OCI-LY3 (cell line): ENCODE measurements around the gene RRM2.

ENCODE experiments used
- CTCF ChIP-seq: fragments of 200-600, 300-600 bp; sonication (generic); IDR thresholded peaks from 2 replicates; pipeline ENCODE4 v1.5.1; 2014; ENCODE audit warnings: antibody characterized with exemption, low read length, low read depth
- EZH2phosphoT487 ChIP-seq: fragments of 200-600 bp; shearing (Covaris generic); IDR thresholded peaks from 2 replicates; pipeline ENCODE4 v1.6.1; 2018; ENCODE audit warnings: antibody characterized with exemption, mixed run types, low read depth

GRCh38 chr2:10084223-10084865 lies 38.2 kb upstream of the RRM2 start:
- TF ChIP-seq CTCF (no peak), EZH2phosphoT487 (no peak)
